A673 (cell line): ENCODE results near the gene DNLZ.

Experiments used
- CTCF ChIP-seq: fragments of 300-800, 200-600 bp; sonication (generic); conservative IDR thresholded peaks from 2 replicates; pipeline ENCODE4 v1.5.1; 2017; ENCODE audit warnings: low read depth, mild to moderate bottlenecking, antibody characterized with exemption, low read length, moderate library complexity, mixed read lengths
- EZH2 ChIP-seq: fragments of 200-600 bp; sonication (generic); IDR thresholded peaks from 2 replicates; pipeline ENCODE4 v1.6.1; 2017; ENCODE audit warnings: borderline replicate concordance, low read depth, mild to moderate bottlenecking, mixed read lengths, antibody characterized with exemption, low read length; ENCODE audit not compliant: poor library complexity, severe bottlenecking

- TF ChIP-seq CTCF (no peak), EZH2 (no peak)
Measured at GRCh38 chr9:136395020-136395340, 31.4 kb upstream of the DNLZ start.
